Tibial nerve (tissue), 4 donors: ENCODE results near the gene FBXL7. TPM values are rescaled to one million over a fixed set of nuclear protein-coding genes. Genes with fewer than 3 reads are reported as not detected.

ENCODE experiments used
- DNase-seq, 2 donors: peaks; one replicate each; pipeline ENCODE4 v3.0.0-alpha.2; 2019; ENCODE audit warnings: low spot score in 2 of 2
- H3K27ac ChIP-seq, 4 donors: fragments of 200-600 bp; sonication (generic) in 3 of 4; one replicate each; pipeline ENCODE4 v1.5.1; 2017 to 2019; ENCODE audit warnings: mild to moderate bottlenecking in 1 of 4
- H3K27me3 ChIP-seq, 2 donors: fragments of 200-600 bp; sonication (generic) in 1 of 2; one replicate each; pipeline versions ENCODE4 v1.5.1 to v1.6.0; 2017 to 2019
- H3K36me3 ChIP-seq, 3 donors: fragments of 200-600 bp; sonication (generic); one replicate each; pipeline ENCODE4 v1.5.1; 2018 to 2019
- H3K4me1 ChIP-seq, 4 donors: fragments of 200-600 bp; sonication (generic) in 3 of 4; one replicate each; pipeline ENCODE4 v1.5.1; 2017 to 2019
- H3K4me3 ChIP-seq, 4 donors: fragments of 200-600 bp; sonication (generic) in 3 of 4; one replicate each; pipeline ENCODE4 v1.5.1; 2017 to 2019; ENCODE audit warnings: mild to moderate bottlenecking in 1 of 4, moderate library complexity in 1 of 4
- H3K9me3 ChIP-seq, 4 donors: fragments of 200-600 bp; sonication (generic) in 3 of 4; one replicate each; pipeline ENCODE4 v1.5.1; 2017 to 2019
- EP300 ChIP-seq, 2 donors: sonication (generic); formaldehyde crosslinking; IDR thresholded peaks; one replicate each; pipeline ENCODE4 v1.6.1; 2017; ENCODE audit warnings: antibody characterized with exemption in 2 of 2, mild to moderate bottlenecking in 1 of 2
- POLR2A ChIP-seq, 2 donors: fragments of 450-650 bp; IDR thresholded peaks; one replicate each; pipeline ENCODE4 v1.6.1; 2017; ENCODE audit warnings: antibody characterized with exemption in 2 of 2, mild to moderate bottlenecking in 2 of 2, moderate library complexity in 2 of 2
- WGBS, 2 donors: methylation state at CpG; one replicate each; pipeline ENCODE4 v1.1.5; 2018; 5-methylcytosine and 5-hydroxymethylcytosine counted together
- total RNA-seq, 4 donors: library from RNA; depleted of rRNA; stranded (reverse); fragments of >200 nt; gene quantifications; one replicate each; pipeline ENCODE4 v1.1.0, GENCODE V29; 2016
- TF ChIP-seq, protein P1 (sequence below), 5 experiments: fragments of 200-600 bp in 3 of 5; fragments of 450-650 bp in 2 of 5; sonication (generic) in 3 of 5; IDR thresholded peaks; one replicate each; pipeline ENCODE4 v1.5.1; 2016 to 2019; ENCODE audit warnings: antibody characterized with exemption in 5 of 5, mild to moderate bottlenecking in 3 of 5, moderate library complexity in 2 of 5

Gene FBXL7
- total RNA-seq, 4 donors from 2014 or later, result 33.6 to 54.5 (median 40.9) TPM

DNA sequence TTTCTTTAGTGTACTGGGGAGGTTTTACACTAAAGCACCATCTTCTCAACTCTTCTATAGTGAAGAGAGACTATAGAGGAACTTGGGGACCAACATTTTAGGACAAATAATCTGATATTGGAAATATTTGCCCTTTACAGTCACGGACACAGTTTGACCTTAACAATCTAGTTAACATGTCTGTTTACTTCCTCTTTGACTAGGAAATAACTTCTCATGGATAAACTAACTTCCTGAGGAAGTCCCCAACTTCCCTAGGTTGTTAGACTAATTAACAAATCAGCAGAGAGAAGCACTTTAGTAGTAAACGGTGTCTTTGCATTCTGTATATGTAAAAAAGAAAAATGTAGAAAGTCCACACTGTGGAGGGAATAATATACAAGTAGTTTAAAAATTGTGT is 127.7 kb downstream of the FBXL7 start:
- Histone ChIP-seq H3K9me3 (no peaks in the 10 kb centered on the region), H3K27ac (no peak overlapping the region), H3K27me3 (no peaks in the 10 kb centered on the region), H3K4me1 (peaks cover 0 to 18% (median 6%) of the 10 kb centered on the region in 4 donors), H3K36me3 (no peaks in the 10 kb centered on the region), H3K4me3 (no peak overlapping the region)
- no peak for TF ChIP-seq EP300 (IDR thresholded peaks at IDR 0.05)
- TF ChIP-seq, protein P1, sequence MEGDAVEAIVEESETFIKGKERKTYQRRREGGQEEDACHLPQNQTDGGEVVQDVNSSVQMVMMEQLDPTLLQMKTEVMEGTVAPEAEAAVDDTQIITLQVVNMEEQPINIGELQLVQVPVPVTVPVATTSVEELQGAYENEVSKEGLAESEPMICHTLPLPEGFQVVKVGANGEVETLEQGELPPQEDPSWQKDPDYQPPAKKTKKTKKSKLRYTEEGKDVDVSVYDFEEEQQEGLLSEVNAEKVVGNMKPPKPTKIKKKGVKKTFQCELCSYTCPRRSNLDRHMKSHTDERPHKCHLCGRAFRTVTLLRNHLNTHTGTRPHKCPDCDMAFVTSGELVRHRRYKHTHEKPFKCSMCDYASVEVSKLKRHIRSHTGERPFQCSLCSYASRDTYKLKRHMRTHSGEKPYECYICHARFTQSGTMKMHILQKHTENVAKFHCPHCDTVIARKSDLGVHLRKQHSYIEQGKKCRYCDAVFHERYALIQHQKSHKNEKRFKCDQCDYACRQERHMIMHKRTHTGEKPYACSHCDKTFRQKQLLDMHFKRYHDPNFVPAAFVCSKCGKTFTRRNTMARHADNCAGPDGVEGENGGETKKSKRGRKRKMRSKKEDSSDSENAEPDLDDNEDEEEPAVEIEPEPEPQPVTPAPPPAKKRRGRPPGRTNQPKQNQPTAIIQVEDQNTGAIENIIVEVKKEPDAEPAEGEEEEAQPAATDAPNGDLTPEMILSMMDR (IDR thresholded peaks at IDR 0.05), result no peak
- TF ChIP-seq POLR2A (IDR thresholded peaks at IDR 0.05), result no peak
- WGBS, 2 donors, result 60 to 67% methylated on average over 2 of the region's 2 CpGs
- no peak for DNase-seq

DNA sequence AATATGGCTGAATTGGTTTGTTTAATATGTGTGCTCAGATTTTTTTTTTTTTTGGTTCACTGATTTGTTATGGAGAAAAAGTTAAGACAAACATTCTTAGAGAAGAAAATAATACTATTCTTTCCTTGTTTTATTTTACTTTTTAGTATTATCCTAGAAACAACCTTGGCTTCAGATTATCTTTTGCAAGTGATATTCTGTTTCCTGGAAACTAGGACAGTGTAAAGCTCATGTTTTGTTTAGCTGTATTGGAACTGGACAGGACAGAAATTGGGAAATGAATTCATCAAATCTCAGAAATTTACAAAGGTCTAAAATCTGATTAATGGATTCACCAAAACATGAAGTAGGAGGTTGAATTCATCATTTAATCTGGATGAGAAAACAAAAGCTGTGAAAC is 130.5 kb downstream of the FBXL7 start:
- H3K27ac ChIP-seq, result no peak overlapping the region
- H3K36me3 ChIP-seq, result no peaks in the 10 kb centered on the region
- DNase-seq, result no peak
- peaks cover 0 to 29% (median 3%) of the 10 kb centered on the region in 4 donors for H3K4me1 ChIP-seq
- TF ChIP-seq POLR2A (IDR thresholded peaks at IDR 0.05) (no peak), EP300 (IDR thresholded peaks at IDR 0.05) (no peak)
- TF ChIP-seq, protein P1 (IDR thresholded peaks at IDR 0.05), result no peak
- no peaks in the 10 kb centered on the region for H3K9me3 ChIP-seq
- no peaks in the 10 kb centered on the region for H3K27me3 ChIP-seq
- no peak overlapping the region for H3K4me3 ChIP-seq

DNA sequence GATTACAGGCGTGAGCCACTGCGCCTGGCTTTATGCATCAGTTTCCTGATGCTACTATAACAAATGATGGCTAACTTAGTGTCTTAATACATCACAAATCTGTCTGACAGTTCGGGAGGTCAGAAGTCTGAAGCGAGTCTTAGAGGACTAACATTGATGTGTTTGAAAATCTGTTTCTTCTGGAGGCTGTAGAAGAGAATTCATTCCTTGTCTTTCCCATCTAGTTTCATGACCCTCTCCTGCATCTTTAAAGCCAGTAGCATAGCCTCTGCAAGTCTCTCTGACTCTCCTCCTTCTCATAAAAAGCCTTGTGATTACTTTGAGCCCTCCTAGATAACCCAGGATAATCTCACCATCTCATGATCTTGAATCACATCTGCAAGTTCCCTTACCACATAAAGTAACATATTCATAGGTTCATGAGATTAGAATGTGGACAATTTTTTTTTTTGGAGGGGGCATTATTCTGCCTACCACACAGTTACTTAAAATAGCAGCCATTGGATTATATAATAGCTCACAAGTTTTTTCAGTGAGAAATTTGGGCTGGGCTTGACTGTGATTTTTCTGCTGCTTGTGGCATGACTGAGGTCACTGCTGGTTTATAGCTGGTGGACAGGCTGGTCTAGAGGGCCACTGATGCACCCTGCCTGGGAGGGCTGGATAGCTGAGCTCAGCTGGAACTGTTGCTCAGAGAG is 134.8 kb downstream of the FBXL7 start:
- WGBS, 2 donors, result 88 to 94% methylated on average over 4 of the region's 4 CpGs
- no peaks in the 10 kb centered on the region for H3K36me3 ChIP-seq
- H3K9me3 ChIP-seq, result no peaks in the 10 kb centered on the region
- no peak overlapping the region for H3K27ac ChIP-seq
- DNase-seq, result no peak
- H3K27me3 ChIP-seq, result no peaks in the 10 kb centered on the region
- no peak overlapping the region for H3K4me3 ChIP-seq
- peaks cover 0 to 35% (median 2%) of the 10 kb centered on the region in 4 donors for H3K4me1 ChIP-seq
- TF ChIP-seq POLR2A (IDR thresholded peaks at IDR 0.05) (no peak), EP300 (IDR thresholded peaks at IDR 0.05) (no peak)
- TF ChIP-seq, protein P1 (IDR thresholded peaks at IDR 0.05), result no peak

DNA sequence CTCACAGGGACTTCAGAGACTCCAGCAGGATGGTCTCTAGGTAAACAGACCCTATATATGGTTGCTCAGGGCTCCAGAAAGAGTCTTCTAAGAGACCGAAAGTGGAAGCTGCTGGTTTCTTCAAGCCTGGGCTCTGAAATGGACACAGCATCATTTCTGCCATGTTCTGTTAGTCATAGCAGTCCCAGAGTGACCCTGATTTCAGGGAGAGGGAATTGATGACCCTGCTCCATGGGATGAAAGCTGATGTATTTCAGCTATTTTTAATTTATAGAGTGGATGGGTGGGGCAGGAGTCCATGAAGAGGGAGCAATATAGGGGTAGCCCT is 135.3 kb downstream of the FBXL7 start:
- WGBS, 2 donors, result 93 to 100% methylated on average over 1 of the region's 1 CpG
- Histone ChIP-seq H3K27ac (no peak overlapping the region), H3K36me3 (no peaks in the 10 kb centered on the region), H3K9me3 (no peaks in the 10 kb centered on the region), H3K4me1 (peaks cover 0 to 31% (median 2%) of the 10 kb centered on the region in 4 donors), H3K27me3 (no peaks in the 10 kb centered on the region), H3K4me3 (no peak overlapping the region)
- no peak for DNase-seq
- TF ChIP-seq, protein P1 (IDR thresholded peaks at IDR 0.05), result no peak
- no peak for TF ChIP-seq EP300 (IDR thresholded peaks at IDR 0.05)
- TF ChIP-seq POLR2A (IDR thresholded peaks at IDR 0.05), result no peak

DNA sequence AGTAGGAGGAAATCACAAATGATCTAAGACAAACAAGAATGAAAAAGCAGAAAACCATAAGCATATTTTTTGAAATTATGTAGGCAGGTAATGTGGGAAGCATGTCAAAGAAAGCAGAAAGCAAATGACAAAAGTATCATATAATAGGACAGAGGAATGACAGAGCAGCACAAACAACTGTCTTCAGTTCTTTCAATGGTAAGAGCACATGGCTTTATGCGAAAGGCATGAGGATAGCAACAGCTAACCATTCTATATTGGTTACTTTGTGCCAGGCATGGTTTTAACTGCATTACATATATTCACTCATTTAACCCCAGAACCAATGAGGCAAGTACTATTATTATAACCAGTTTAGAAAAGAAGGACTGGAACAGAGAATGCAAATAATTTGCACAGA is 137.4 kb downstream of the FBXL7 start:
- H3K9me3 ChIP-seq, result no peaks in the 10 kb centered on the region
- H3K4me1 ChIP-seq, result peaks cover 0 to 23% (median 2%) of the 10 kb centered on the region in 4 donors
- H3K27me3 ChIP-seq, result no peaks in the 10 kb centered on the region
- H3K4me3 ChIP-seq, result no peak overlapping the region
- no peak overlapping the region for H3K27ac ChIP-seq
- peaks cover 0 to 6% (median 0%) of the 10 kb centered on the region in 3 donors for H3K36me3 ChIP-seq
- no peak for TF ChIP-seq POLR2A (IDR thresholded peaks at IDR 0.05)
- TF ChIP-seq, protein P1 (IDR thresholded peaks at IDR 0.05), result no peak
- no peak for TF ChIP-seq EP300 (IDR thresholded peaks at IDR 0.05)
- 80 to 90% methylated on average over 1 of the region's 1 CpG for WGBS, 2 donors
- DNase-seq, result no peak
